AG08395 (cell line): ENCODE data around the gene ISG20.

Experiments
- DNase-seq: peaks from one replicate; pipeline ENCODE4 v3.0.0; 2012; ENCODE audit warnings: mixed read lengths, low spot score

The ISG20 gene

GRCh38 chr15:88688394-88688933 is 49.6 kb downstream of the ISG20 start:
- DNase-seq: no peak

DNA sequence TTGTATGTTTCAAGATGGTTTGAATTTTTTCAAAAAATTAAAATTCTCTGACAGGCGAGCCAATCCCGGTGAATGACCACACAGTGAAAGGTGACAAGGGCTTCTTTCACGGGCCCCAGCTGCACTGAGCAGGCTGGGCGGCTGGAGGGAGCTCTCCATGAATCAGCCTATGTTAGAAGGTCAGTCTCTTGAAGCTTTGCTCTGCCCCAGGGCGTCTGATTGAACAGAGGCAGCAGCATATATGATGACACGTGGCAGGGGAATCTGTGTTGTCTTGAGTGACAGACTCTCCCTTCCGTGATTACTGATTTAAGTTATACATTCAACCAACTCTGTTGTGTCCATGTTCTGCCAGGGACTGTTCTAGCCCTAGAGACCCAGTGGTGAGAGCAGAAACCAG is 51.5 kb downstream of the ISG20 start:
- DNase-seq: no peak

GRCh38 chr15:88693191-88693590 is 54.4 kb downstream of the ISG20 start:
- no peak for DNase-seq

- DNase-seq: peak; percentile 48
These were observed 56.3 kb downstream of the ISG20 start for GRCh38 chr15:88695101-88695500.

DNA sequence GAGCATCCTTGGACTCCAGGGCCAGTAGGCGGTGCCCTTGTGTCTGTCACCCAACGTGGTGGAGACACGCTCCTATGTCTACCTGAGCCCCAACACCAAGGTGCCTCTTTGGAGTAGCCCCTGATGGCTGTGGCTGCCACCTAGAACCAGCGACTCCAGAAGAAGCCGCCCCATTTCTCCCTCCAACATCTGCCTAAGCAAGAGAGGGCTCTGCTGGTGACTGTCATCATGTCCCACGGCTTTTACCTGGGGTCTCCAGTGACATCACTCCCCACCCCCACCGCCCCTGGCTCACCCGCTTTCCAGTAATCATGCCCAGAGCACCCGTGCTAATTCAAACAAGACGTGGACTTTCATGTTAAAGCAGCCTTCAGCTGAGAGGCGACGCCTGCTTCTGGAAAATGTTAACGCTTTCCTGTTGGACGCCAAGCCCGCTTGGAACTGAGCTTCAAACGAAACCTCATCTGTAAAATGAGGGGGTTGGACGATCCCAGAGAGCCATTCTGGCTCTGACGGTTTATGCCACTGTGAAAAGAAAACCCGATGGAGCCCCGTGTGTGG is 57.0 kb downstream of the ISG20 start:
- no peak for DNase-seq

GRCh38 chr15:88696254-88696653 is 57.4 kb downstream of the ISG20 start:
- peak; percentile 14 for DNase-seq

- DNase-seq: no peak
These were observed 58.5 kb downstream of the ISG20 start for GRCh38 chr15:88697276-88697675.

GRCh38 chr15:88699861-88700260 is 61.0 kb downstream of the ISG20 start:
- no peak for DNase-seq

- no peak for DNase-seq
These were observed 61.9 kb downstream of the ISG20 start for GRCh38 chr15:88700716-88701115.

DNA sequence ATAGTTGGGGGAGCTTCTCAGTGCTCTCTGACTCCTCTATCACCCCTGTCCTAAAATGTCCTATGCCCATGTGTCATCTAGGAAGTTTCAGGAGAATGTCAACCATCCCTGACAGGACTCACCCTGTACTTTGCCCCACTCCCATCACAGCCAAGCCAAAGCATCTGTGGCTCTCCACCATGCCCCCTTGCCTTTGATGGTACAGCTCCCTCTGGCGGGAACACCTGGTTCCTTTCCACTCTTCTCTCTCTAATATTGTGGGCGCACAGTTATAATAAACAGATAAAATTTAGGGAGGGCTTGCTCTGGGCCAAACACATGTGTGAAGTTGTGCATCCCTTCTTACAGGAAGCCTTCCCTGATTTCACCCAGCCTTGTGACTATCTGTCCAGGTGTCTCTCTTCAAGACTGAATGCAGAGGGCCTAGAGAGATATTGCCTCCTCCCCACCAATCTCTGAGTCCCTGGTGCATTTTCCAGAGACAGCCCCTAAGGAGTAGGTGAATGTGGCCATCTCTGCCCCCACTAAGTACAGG is 62.8 kb downstream of the ISG20 start:
- no peak for DNase-seq

DNA sequence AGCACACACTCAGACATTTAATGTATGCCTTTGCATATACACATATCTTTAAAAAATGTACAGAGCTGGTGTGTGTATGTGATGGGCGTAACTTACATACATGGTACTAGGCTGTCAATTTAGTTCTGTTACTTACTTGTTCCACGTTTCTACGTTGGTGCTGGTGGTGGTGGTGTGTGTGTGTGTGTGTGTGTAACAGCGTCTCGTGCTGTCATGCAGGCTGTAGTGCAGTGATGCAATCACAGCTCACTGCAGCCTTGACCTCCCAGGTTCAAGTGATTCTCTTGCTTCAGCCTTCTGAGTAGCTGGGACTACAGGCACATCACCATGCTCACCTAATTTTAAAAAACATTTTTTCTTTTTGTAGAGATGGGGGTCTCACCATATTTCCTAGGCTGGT is 64.2 kb downstream of the ISG20 start:
- no peak for DNase-seq

DNA sequence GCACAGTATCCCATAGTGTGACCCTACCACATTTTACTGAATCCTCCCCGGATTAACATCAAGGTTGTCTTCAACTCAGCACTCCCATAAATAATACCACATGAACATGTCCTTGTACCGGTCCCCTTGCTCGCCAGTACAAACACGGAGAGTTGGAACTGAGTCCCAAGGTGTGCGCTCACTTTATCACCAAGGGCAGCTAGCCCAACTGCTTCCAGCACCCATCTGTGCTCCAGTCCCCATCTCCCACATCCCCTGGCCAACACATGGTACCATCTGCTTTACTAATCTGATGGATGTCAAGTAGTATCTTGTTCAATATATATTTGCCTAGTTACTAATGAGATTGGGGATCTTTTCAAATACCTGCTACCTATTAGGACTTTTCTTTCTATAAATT is 64.7 kb downstream of the ISG20 start:
- DNase-seq: no peak

DNA sequence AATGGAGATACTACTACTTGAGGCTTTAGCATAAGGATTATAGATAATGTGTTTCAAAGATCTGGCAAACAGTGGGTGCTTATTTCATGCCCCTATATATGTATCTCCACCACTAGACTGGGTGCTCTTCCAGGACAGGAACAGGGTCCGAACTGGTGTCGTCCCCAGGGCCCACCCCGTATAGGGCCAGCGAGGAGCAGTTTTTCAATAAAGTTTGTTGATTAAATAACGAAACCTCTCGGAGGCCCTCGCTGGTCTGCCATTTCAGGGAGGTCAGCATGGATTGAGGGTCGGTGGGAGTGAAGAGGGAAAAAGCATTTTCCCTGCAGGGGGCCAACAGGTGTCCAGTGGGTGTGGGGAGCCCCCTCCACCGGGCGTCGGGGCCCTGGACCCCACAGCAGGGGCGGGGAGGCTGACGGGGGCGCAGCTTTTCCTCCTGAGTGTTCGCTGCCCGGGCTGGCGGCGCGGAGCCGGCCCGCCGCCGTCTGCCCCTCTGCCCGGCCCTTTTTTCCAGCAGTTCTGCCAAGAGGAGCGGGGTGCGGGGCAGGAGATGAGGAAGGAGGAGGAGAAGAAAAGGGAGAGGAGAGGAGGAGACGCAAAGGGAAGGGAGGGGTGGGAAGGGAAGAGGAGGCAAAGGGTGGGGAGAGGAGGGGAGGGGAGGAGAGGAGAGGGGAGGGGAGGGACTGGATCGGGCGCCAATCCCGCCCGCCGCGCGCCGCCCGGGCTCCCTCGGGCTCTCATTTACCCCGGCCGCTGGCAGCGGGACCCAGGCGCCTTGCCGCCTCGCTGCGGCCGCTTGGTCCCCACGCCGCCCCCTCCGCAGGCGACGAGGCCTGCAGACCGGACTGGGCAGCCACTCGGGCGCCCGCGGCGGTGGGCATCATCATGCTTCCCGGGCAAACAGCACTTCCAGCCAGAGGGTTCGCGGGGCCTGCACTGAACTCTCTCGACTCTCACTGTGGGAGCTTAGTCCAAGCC is 66.3 kb downstream of the ISG20 start:
- DNase-seq: peak; percentile 57

DNA sequence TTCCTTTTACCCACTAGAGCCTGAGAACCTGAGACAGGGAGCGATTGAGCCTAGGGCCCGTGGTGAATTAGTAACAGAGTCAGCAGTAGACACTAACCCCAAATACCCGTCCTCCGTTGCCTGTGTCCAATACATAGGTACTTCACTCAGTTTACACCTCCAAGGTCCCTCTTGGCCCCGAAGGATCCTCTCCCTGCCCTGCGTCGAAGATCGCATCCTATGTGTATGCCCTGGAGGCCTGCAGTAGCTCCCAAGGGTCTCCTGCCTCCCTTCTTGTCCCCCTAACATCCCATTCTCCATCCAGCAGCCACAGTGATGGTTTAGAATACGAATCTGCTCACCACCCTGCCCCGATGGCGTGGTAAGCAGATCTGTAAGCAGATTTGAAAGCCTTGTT is 67.0 kb downstream of the ISG20 start:
- DNase-seq: no peak
